Measurements from ENCODE around the gene THYN1.
"Not testable (repeated sequence)": the region's sequence is repeated elsewhere in the genome, so short reads cannot be mapped to it uniquely, and the experiment has no call there.

The THYN1 gene

DNA sequence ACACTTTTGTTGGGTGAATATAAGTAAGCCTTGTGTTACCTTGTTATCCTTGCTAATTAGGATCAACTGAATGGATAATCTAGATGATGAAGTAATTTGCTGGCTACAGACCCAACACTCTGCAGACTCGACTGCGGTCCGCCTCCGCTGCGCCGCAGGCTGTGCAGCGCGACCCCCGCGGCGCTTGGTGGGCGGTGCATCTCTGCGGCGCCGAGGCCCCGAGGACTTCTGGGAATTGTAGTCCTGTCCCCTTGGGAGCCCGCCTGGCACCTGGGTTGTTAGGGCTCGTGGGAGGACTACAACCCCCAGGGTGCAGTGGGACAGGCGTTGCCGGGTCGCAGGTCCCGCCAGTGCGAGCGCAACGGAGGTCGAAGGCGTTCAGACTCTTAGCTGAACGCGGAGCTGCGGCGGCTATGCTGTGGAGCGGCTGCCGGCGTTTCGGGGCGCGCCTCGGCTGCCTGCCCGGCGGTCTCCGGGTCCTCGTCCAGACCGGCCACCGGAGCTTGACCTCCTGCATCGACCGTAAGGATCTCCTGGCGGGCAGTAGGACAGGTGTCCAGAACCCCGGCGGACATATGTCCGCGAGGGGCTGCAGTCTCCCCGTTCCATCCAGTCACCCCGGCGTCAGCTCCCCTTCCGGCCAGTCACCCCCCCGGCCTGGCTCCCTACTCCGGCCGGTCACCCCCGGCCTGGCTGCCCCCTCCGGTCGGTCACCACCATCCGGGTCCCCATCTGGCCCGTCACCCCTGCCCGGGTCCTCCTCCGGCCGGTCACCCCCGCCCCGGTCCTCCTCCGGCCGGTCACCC lies at the start of gene THYN1, which contains the start of gene ACAD8:
Gene THYN1 (minus strand): TSS at position 165 of the 806 bp plus-strand sequence. CDS start 470 bp downstream, outside the sequence.
Gene ACAD8 (plus strand): TSS at position 381 of the 806 bp plus-strand sequence. CDS start 33 bp downstream, at position 414.
- DNase-seq (ENCODE audit: low read depth in 3 of 3), result peak; percentile 84 to 93 (median 92)

DNA sequence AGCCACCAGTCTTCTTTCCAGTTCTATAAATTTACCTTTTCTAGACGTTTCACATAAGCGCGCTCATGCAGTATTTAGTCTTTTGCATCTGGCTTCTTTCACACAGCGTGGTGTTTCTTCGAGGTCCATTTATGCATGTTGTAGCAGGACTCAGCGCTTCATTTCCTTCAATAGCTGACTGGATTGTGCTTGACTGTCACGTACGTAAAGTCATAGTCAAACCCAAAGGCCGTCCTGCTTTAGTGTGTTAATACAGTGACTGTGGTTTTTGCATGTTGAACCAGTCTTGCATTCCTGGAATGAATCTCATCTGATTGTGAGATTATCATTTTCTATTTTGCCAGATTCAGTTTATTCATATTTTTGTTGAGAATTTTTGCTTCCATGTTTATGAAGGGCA lies 41.5 kb upstream of the THYN1 start:
- no peak for DNase-seq (ENCODE audit: low read depth in 3 of 3)

DNA sequence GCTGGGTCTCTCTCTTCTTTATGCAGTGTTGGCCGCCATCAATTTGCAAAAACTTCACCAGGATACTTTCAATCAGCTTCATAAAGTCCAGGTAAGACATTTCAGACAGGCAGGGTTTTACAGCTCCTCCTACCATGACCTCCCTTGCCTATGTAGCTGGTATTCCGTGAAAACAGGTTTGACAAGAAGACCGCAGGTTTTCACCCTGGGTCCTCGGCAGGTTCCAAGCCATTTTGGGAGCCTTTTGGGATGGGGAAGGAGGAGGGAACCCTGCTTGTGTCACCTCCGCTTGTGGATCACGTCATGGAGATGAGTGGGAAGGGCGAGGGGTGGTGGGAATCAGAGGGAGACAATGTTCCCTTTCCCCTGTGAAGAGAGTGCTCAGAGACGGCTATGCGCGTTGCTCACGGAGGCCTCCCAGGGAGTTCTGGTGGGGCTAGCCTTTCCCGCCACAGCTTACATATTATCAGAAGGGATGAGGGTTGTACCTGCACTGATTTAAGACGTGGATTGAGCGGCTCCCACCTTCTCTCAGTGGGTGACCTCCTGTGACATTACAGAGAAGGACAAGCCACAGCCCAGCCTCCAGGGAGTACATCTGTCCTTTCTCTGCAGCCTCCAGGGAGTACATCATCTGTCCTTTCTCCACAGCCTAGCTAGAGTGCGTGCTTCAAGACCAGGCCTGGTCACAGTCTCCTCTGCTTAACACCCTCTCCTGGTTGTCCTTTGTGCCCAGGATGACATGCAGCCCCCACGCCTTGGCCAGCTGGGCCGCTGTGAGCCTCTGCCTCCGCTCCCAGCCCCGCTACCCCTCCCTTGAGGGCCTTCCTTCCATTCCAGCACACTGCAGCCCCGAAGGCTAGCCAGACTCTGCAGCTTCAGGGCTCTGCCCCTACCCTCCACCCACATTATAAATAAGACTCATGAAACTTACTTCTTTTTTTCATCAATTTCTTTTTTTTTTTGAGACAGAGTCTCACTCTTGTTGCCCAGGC lies 40.3 kb upstream of the THYN1 start:
- DNase-seq (ENCODE audit: low read depth in 3 of 3), result no peak

DNA sequence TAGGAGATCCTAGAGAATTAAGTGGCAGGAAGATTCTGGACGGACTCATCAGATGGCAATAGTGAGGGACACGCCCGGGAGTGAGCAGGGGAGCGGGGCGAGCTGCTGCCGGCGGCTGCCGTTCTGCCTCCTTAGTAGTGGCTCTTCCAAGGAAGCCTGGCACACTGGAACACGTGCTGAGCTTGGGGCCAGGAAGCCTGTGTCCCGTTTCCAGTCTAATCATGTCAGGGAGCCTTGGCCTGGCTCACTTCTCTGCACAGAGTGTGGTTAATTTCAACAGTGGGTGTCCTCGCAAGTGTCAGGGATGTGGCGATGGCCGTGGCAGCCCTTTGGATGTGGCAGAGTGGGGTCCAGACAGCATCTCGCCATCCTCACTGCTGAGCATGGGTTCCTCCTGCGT lies 39.5 kb upstream of the THYN1 start:
- DNase-seq (ENCODE audit: low read depth in 3 of 3), result no peak

DNA sequence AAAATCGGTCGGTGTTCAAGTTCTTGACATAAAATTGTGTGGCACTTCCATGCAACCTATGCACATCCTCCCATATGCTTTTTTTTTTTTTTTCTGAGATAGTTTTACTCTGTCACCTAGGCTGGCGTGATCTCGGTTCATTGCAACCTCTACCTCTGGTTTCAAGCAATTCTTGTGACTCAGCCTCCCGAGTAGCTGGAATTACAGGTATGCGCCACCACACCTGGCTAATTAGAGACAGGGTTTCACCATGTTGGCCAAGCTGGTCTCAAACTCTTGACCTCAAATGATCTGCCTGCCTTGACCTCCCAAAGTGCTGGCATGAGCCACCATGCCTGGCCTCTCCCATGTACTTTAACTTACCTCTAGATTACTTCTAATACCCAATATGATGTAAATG lies 38.0 kb upstream of the THYN1 start:
- no peak for DNase-seq (ENCODE audit: low read depth in 3 of 3)

DNA sequence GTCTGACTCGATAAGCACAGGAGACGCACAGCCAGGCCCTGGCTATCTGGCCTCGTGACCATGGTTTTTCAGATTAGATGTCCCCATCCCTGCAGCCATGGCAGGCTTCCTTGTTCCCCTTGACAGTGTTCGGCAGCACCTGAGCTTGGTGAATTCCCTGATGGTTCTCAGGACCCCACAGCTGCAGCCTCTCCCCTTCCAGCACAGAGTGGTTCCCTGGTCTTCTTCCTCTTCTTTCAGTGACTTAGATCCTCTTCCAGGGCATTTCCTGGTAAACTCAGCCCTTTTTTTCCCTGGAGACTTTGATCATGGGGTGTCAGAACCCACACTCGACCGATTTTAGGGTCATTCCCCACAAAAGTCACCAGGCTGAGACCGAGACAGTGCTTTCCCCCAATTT lies 37.5 kb upstream of the THYN1 start:
- DNase-seq (ENCODE audit: low read depth in 3 of 3), result no peak

DNA sequence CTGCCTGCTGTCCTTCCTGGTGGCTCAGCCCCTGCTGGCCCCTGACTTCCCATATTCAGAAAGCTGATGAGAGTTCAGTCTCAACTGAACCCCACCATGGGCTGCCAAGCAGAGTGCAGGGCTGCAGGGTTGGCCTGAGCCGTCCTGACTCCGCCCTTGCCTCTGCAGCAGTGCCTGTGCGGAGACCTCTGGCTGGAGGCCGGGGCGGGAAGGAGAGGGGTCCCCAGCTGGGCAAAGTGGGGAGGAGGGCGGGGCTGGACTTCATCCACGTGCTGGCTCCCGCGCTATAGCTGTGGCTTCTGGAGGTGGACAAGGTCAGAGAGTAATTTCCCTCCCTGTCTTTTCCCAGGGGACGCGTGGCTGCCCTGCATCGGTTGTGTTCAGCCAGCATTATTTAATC lies 36.6 kb upstream of the THYN1 start:
- no peak for DNase-seq (ENCODE audit: low read depth in 3 of 3)

DNA sequence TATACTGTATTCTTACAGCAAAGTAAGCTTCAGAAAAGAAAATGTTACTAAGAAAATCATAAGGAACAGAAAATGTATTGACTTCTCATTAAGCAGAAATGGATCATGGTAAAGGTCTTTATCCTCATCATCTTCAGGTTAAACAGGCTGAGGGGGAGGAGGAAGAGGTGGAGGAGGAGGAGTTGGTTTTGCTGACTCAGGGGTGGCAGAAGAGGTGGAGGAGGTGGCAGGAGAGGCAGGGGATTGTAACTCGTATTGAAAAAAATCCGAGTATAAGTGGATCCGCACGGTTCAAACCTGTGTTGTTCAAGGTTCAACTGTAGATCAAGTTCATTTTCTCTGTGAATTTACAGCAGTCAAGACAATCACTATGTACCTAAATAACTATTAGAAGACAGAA lies 36.0 kb upstream of the THYN1 start:
- DNase-seq (ENCODE audit: low read depth in 3 of 3), result no peak

DNA sequence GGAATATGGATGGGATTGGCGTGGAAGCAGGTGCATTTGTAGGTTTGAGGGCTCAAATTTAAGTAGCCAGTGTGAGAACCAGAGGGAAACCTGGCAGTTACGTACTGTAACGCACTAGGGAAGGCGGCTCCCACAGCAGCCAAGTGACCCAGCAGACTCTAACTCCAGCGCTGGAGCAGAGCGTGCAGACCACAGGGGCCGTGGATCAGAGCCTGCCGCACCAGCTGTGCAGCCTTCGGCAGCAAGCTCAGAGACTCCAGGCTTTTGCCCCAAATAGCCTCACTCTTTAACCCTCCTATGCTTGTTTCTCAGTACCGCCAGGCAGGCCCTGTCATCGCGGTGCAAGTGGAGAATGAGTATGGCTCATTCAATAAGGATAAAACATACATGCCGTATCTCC lies 35.3 kb upstream of the THYN1 start:
- no peak for DNase-seq (ENCODE audit: low read depth in 3 of 3)

DNA sequence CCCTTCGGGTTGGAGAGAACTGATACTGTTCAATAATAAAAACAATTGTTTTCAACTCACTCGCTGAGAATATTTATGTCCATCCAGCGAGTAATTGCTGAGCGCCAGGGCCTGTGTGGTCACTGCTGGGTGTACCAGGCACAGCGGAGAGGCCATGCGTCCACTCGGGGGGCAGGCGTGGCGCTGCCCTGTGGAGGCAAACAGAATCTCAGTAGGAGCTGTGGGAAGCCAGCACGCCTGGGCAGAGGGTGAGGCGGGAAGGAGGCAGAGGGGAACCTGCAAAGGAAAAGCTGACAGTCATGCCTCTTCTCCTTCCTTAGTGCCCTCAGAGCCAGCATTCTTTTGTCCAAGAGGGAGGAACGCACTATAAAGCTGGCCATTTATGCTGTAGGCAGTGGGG lies 34.4 kb upstream of the THYN1 start:
- no peak for DNase-seq (ENCODE audit: low read depth in 3 of 3)

DNA sequence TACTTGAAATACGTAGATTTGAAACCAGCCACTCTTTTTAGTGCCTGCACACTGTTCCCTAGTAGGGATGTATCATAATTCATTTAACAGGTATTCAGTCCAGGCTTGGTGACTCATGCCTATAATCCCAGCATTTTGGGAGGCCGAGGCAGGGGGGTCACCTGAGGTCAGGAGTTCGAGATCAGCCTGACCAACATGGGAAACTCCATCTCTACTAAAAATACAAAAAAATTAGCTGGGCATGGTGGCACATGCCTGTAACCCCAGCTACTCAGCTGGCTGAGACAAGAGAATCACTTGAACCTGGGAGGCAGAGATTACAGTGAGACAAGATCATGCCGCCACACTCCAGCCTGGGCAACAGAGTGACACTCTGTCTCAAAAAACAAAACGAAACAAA lies 31.2 kb upstream of the THYN1 start:
- DNase-seq (ENCODE audit: low read depth in 3 of 3), result not testable (repeated sequence)

DNA sequence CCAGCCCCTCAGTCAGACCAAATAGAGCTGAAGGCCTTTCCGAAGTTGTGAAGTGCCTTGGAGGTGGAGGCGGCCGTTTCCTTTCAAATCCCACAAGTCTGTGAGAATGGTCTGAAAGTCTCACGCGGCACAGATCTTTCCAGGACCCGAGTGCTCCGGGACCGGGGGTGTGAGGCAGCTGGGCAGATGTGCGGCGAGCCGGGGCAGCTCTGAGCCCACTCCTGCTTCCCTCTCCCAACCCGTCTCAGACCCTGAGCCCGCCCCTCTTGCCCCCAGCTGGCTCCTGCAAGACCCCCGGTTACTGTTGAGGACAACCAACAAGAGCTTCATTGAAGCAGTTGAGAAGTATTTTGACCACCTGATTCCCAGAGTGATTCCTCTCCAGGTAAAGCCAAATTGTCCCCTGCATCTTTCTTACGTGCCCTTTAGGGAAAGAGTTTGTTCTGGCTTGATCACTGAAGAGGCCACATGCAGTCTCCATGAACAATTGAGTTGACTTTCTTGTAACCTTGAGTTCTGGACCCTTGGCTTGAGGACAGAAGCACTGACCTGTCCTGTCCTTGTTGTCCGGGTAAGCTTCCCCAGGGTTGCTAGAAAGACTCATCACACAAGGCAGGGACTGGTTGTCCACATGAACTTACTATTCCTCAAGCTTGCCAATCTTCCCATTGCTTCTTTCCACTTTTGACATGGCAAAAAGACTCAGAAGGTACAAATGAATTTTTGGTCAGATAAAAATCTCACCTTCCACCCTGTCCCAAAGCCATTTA lies 30.5 kb upstream of the THYN1 start:
- DNase-seq (ENCODE audit: low read depth in 3 of 3), result no peak

DNA sequence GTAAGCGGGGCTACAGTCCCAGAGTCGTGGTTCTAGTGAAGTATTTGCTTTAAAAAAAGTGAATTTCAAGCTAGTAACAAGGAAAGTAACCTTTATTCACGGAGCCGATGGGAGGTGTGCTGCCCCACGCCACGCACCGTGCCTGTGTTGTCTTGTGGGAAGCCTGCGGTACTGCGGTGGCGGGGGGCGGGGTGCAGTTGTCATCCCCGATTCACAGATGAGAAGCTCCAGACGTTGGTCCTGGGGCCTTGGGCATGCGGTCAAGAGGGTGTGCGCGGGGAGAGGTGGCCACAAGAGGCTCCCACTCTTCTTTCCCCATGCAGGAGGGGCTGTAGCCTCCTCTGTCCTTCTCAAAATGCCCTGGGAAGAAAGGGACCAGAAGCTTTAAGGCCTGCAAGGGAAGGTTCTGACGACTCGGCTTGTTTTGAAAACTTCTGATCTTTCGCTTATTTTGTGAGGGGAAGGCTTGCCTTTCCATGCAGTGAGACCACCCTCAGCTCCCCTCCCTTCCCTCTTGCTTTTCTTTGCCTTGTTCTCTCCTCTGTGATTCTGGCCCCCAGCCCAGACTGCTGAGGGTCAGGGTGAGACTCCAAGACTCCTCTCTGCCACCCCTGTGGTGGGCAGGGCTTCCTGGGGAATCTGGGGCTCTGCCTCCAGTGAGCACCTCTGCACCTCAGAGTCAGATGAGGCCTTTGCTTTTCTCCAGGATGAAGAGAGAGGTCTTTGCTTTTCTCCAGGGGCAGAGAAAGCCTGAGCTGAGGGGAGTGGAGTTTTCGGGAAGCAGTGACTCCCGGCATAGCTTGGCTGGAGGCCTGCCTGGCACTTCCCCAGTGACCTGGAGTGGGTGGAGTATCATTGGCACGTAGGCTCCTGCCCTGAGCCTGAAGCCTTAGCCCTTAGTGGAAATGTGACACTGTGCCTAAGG lies 29.2 kb upstream of the THYN1 start:
- DNase-seq (ENCODE audit: low read depth in 3 of 3), result no peak

DNA sequence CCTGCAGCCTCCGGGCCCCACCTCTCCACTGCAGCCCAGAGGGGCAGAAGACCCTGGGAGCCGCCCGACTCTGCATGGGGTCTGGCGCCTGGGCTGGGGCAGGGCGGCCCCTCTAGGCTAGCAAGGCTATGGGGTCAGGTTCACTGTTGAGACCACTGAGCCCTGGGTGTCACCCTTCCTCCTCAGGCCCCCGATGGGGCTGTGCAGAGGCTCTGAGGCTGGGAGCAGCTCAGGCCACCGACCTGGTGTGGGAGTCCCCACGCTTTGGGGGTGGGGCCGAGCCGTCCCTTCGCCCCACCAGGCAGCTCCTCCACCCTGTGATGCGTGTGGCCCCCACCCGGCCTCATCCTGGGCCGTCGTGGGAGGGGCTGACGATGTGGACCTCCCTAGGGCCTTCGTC lies 28.5 kb upstream of the THYN1 start:
- not testable (repeated sequence) for DNase-seq (ENCODE audit: low read depth in 3 of 3)

DNA sequence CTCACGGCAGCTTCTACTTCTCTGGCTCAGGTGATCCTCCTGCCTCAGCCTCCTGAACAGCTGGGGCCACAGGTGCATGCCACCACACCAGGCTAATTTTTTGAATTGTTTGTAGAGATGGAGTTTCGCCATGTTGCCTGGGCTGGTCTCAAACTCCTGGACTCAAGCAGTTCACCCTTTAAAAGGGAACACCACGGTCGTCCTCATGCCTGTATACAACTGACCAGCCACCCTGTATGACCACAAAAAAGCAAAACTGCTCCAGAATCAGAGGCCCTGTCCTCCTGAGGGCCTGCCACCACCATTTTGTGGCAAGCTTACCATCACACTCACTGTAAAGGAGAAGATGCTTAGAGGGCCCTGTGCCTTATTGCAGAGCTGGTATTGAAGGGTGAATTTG lies 25.2 kb upstream of the THYN1 start:
- no peak for DNase-seq (ENCODE audit: low read depth in 3 of 3)

DNA sequence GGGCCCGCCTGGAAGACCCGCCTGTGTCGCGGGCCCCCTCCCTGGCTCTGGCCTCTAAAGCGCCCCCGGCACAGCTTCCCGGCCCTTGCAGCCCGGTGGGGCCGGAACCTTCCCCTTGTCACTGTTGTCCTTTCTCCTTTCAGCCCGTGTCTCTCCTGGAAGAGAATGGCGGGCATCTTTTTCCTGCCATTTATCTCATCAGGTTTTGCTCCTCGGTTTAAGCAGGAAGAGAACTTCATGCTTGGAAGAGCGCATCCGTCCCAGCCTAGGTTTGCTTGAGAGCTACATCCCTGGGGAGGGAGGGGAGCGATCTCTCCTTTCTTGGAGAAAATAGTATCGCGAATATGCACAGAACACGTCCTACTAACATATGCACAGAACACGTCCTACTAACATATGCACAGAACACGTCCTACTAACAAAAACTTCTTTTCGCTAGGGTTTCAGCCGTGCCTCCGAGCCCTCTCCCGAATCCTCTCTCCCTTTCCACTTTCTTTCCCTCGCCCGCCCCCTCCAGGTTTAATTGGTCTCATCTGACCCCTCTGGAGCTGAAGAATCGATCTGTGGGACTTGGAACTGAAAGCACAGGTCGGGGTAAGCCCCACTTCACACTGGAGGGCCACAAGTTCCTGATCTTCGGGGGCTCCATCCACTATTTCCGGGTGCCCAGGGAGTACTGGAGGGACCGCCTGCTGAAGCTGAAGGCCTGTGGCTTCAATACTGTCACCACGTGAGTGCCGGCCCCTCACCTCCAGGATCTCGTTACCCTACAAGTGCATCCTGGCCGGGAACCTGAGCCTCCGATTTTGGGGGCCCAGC lies 24.2 kb upstream of the THYN1 start:
- no peak for DNase-seq (ENCODE audit: low read depth in 3 of 3)

DNA sequence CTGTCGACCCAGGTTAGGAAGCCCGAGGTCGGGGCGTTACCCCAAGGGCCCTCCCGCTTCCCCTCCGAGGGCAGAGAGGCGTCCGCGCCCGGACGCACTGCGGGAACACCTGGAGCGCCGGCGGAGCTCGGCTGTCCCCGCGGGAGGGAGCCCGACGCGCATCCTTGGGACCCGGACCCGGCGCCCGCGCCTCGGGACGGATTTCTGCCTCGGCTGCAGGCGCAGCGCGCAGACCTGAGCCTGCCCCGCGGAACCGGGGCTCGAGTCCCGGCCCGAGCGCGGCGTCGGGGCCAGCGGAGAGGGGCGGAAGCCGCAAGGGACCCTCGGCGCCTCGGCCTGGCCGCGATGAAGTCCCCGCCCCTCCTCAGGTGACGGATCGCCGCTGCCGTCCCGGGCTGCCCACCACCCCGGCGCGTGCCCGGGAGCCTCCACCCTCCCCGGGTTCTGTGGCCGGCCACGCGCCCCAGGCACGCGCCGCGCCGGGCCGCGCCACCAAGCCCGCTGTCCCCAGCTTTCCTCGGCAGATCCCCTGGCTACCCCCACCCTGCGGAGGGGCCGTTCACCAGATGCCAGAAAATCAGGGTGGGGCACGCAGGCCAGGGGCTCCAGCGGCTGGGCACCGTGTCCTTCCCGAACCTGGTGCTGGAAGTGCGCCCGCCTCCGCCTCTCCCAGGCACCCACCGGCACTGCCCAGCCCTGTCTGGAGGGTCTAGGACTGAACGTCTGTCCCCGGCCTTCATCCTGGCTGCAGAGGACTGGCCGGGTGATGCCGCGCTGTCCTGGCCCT lies 23.4 kb upstream of the THYN1 start:
- no peak for DNase-seq (ENCODE audit: low read depth in 3 of 3)

DNA sequence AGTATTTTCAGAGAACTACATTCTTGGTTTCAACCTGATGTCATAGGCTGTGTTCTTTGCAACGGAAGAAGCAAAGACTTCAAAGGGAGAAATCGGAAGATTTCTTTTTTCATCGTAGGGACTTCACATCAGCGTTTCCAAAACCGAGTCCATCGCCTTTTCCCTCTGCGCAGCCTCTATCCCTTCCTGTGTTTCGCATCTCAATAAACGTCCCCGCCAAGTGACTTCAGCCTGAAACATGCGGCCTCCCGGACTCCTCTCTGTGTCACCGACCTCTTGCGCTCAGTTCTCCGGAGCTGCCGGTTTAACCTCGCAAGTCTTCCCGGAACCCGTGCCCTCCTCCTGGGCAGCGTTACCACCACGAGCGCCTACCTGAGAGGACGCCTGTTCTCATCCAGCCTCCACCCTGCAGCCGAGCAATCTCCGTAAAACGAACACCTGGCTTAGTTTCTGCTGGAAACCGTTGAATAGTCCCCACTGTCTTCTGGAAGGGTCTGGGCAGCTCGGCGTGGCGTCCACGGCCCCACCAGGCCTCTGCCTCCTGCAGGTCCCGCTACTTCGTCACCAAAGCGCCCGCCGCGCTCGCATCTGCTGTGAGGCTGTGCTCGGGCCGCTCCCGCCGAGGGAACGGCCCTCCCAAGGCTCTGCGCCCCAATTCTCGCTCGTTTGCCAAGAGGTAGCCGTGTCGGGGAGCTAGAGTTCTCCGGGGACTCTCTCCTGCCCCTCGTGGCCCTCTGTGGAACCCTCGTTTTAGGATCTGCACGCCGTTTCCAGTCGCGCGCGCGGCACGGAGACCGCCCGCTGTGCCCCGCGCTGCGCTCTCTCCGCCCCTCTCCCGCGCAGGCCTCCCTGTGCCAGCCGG lies 22.6 kb upstream of the THYN1 start, which contains the start of gene GLB1L3:
Gene GLB1L3 (plus strand): TSS at position 846 of the 862 bp plus-strand sequence. CDS start 362 bp downstream, outside the sequence.
- DNase-seq (ENCODE audit: low read depth in 3 of 3), result peak; percentile 65 to 76 (median 67)

All from stimulated activated CD4-positive, alpha-beta T cell treated with anti-CD3 and anti-CD28 coated beads, TNF-alpha, amount 100 ng/mL, for 4 hours (primary cell).